HT-29 (cell line): ENCODE measurements around the gene TMEM232. TPM values are rescaled to one million over a fixed set of nuclear protein-coding genes. Genes with fewer than 3 reads are reported as not detected.
"Not testable (repeated sequence)": the region's sequence is repeated elsewhere in the genome, so short reads cannot be mapped to it uniquely, and the experiment has no call there.

Experiments
- DNase-seq: peaks from one replicate; pipeline ENCODE4 v3.0.0-alpha.2; 2015; ENCODE audit warnings: low spot score
- total RNA-seq: library from RNA; depleted of rRNA; stranded (reverse); fragments of >200 nt; shearing (Covaris generic); gene quantifications from 2 replicates; pipeline ENCODE4 v1.2.3, GENCODE V29; 2014

TMEM232 gene
- total RNA-seq, 1 experiment from 2014 or later: 0.94 TPM

DNA sequence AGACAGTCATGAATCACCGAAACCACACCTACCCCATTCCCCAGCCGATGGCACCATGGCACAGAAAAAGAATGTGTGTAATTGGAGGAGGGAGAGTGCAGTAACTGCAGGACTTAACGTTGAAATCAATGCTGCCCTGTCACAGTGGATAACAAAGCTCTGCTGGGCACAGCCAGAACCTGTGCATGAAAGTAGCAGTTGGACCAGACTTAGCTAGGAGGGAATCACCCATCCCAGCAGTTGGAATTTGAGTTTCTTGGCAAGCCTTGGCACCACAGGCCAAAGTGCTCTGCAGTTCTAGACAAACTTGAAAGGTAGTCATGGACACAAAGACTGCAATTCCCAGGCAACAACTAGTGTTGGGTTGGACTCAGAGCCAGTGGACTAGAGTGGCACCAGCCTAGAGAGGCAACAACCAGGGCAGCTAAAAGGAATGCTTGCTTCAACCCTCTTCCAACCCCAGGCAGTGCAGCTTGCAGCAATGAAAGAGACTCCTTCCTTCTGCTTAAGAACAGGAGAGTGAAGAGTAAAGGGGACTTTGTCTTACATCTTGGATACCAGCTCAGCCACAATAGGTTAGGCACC lies 19.1 kb downstream of the TMEM232 start:
- no peak for DNase-seq

DNA sequence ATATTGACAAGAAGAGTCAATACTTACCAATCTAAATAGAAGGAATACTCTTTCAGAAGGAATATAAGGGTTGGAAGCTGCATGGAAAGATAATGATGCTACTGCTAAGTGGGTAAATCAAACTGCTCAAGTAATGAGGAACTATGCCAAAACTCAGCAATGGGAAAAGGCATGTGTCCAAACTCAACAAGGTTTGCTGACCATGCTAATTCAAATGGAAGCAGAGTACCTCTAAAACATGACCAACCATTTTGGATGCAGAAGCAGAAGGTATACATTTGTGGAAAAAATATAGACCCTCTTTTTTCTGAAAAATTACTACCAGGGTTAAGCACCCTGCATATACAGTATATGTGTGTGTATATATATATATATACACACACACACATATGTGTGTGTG lies 21.1 kb downstream of the TMEM232 start:
- no peak for DNase-seq

DNA sequence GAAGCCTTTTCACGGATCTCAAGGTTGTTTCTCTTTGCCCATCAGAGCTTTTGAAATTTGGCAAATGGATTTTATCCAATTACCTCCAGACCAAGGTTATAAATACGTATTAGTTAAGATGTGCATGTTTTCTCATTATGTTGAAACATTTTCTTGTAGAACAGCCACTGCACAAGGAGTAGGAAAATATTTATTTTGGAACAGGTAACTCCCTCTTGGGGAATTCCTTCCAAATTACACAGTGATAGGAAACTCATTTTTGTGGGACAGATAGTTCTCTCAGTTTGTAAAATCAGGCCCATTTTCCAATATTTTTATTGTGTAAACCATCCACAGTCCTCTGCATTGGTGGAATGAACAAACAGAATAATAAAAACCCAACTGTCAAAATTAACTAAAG lies 23.0 kb downstream of the TMEM232 start:
- DNase-seq: no peak

DNA sequence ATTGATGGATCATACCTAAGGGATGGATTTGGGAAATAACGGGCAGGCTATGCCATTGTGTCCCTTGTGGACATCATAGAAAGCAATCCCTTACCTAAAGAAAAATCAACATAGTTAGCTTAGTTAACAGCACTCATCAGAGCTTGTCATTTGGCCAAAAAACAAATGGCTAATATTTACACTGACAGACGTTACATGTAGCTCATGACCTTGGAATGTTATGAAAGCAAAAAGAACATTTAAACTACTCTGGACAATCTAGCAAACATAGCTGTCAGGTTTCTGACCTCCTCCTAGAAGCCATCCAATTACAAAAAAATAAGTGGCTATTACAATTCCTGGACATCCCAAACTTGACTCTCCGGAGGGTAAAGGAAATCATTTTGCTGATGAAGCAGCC lies 23.8 kb downstream of the TMEM232 start:
- DNase-seq: no peak

DNA sequence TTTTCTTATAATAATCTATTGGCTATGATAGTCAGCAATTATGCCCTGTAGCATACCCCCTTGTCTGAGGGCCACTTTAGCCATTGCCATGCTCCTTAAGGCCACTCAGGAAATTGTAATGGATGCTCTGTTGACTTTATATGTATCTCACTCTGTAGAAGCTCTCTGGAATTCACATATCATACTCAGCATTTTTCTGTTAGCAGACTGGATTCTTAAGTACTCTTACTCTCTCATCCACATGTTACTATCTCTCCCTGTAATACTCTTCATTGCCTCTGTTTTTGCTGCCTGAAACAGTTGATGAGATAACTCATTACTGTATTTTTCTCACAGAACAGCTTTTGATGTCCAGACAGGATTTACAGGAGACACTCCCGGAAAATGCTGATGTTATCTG lies 24.2 kb downstream of the TMEM232 start:
- no peak for DNase-seq

DNA sequence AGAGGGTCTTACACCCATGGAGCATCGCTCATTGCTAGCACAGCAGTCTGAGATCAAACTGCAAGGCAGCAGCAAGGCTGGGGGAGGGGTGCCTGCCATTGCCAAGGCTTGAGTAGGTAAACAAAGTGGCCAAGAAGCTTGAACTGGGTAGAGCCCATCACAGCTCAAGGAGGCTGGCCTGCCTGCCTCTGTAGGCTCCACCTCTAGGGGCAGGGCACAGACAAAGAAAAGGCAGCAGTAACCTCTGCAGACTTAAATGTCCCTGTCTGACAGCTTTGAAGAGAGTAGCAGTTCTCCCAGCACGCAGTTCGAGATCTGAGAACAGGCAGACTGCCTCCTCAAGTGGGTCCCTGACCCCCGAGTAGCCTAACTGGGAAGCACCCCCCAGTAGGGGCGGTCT lies 33.8 kb downstream of the TMEM232 start:
- DNase-seq: not testable (repeated sequence)

DNA sequence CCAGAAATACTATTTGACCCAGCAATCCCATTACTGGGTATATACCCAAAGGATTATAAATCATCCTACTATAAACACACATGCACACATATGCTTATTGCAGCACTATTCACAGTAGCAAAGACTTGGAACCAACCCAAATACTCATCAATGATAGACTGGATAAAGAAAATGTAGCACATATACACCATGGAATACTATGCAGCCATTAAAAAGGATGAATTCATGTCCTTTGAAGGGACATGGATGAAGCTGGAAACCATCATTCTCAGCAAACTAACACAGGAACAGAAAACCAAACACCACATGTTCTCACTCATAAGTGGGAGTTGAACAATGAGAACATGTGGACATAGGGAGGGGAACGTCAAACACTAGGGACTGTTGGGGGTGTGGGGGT lies 35.9 kb downstream of the TMEM232 start:
- not testable (repeated sequence) for DNase-seq

DNA sequence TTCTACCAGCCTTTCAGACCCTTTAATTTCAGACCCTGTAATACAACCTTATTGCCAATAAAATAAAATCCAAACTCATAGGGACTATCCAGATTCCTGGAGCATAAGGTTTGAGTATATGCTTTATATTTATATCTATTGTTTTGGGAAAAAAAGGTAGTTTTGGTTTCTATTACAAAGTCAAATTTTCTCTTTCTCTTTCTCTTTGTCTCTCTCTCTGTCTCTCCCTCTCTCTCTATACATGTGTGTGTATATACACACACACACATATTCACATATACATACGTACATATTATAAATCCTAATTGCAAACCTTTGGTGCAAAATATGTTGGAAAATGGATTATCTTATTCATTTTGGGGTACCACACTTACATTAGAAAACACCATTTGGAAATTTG lies 39.0 kb downstream of the TMEM232 start:
- DNase-seq: no peak

DNA sequence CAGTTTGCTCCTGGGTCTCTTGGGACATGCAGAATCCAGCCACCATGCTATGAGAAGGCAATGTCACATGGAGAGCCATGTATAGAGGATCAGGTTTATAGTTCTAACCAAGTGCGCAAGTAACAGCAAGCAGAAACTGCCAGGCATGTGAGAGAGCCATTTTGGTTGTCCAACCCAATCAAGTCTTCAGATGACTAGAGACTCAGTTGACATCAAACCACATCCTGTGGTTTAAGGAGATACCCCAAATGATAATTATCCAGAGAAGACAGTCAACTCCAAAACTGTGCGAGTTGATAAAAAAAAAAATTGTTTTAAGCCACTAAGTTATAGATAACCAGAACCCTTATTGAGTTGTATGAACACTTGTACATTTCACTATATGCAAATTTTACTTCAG lies 40.2 kb downstream of the TMEM232 start:
- no peak for DNase-seq

DNA sequence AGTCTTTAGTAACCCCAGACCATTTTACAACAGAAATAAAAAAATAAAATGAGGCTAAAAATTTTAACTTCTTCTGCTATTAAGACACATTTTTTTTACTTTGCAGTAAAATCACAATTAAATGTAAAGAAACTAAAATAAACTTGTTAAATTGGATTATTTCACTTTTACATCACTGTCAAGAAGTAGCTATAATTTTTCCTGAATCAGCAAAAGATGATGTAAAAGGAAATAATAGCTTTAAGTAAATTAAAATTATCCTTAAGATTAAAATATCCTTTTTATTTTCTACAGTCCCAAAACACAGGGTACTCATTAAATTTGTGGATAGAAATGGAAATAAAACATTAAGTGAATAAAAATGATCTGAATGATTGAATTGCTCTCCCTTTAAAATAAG lies 44.5 kb downstream of the TMEM232 start:
- no peak for DNase-seq

DNA sequence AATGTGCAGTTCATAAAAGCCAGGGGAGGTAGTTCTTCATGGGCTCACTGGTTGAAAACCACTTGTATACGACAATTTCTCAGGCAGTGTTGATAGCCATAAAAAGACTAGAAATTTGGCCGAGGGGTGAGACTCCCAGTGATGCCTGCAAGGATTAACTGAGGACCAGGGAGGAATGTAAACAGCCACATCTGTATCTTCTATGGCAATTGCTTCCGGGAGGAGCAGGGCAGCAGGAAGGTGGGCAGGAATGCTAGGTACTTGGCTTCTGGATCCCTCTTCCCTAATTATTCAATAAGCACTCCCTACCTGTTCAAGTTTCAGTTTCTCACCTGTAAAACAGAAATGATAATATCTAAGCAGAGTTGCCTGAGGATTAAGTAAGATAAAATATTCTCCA lies 45.4 kb downstream of the TMEM232 start:
- DNase-seq: no peak

DNA sequence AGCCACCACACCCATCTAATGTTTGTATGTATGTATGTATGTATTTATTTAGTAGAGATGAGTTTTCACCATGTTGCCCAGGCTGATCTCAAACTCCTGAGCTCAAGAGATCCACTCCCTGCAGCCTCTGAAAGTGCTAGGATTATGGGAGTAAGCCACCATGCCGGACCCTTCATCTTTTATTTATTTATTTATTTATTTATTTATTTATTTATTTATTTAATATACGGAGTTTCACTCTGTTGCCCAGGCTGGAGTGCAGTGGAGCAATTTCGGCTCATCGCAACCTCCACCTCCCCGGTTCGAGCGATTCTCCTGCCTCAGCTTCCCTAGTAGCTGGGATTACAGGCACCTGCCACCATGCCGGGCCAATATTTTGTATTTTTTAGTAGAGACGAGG lies 49.9 kb downstream of the TMEM232 start:
- DNase-seq: not testable (repeated sequence)

DNA sequence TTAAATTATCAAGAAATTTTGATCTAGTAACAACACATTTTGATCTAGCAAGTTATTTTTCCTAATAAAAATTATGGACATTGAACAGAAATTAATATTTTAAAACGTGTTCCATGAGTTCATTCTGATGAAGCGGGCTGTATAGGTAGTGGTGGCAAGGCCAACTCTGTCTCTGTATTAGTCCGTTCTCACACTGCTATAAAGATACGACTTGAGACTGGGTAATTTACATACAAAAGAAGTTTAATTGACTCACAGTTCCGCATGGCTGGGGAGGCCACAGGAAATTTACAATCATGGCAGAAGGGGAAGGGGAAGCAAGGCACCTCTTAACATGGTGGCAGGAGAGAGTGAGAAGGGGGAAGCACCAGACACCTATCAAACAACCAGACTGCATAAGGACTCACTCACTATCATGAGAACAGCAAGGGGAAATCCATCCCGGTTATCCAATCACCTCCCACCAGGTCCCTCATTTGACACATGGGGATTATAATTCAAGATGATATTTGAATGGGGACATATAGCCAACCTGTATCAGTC lies 61.2 kb downstream of the TMEM232 start:
- no peak for DNase-seq

DNA sequence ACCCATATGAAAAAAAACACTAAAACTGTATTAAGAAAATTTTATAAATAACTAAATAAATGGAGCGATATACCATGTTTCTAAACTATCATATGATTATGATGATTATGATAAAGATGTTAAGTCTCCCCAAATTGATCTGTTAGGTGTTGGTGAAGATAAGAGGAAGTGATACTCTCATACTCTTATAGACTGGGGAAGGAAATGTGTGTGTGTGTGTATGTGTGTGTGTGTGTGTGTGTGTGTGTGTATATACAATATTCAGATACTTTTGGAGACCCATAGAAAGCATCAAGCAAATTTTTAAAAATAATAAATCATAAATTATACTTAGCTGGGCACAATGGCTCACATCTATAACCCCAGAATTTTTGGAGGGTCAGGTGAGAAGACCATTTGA lies 62.9 kb downstream of the TMEM232 start:
- no peak for DNase-seq

DNA sequence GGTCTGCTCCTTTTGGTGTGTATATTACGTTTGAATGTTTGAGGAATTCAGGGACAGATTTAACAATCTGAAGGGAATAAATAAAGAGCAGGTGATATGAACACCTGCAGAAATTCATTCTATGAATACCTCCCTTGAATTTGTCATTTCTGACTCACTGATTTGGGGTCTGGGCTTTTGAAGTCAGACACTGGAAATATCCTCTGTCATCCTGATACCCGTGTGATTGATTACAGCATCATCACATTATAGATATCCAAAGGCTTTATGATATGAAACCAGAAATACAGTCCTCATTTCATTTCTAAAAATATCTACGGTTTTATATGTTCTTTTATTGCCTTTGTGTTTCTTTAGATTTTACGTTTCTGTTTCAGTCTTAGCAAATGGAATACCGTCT lies 68.5 kb downstream of the TMEM232 start:
- DNase-seq: no peak

DNA sequence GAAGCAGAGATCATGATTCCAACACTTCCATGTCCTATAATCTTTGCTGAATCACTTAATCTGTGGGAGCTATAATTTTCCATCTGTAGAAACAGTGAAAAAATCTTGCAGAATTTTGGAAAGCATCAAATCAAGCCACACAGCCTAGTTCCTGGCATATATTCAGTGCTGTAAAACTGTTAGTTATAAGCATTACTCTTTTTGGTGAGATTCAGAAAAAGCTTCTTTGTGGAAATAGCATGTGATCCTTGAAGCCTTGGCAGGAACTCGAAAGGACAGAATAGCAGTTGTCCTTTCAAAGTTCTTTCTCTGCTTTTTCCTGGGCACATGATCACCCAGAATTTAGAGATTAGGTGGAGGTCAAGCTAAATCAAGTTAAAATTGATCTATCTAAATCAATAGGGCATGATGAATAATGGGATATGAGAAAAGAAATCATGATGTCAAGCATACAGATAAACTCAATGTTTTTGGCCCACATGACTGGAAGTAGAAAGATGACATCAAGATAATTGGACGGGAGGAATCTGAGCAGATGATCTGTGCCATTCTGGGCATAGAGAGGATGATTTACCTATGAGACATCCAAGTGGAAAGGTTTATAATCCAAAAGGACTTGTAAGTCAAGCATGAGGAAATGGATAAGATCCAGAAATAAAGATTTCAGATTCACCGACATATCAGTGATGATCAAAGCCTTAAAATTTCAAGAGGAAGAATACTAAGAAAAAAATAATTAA lies 73.1 kb downstream of the TMEM232 start:
- no peak for DNase-seq

DNA sequence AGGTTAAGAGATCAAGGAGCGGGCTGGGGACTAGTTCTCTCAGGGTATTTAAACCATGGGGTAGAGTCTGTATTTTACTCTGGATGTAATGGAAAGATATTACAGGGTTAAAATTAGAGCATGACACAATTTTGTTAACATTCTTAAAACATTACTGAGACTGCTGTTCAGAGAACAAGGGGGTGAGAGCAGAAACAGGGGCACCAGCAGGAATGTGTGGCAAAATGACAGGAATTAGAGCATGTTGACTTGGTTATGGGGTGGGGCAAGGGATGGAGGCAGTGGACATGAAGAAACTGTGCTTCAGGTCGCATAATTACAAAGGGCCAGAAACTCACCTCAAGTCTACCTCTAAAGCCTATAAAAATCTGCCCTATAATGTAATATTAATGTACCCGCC lies 75.0 kb downstream of the TMEM232 start:
- DNase-seq: no peak

DNA sequence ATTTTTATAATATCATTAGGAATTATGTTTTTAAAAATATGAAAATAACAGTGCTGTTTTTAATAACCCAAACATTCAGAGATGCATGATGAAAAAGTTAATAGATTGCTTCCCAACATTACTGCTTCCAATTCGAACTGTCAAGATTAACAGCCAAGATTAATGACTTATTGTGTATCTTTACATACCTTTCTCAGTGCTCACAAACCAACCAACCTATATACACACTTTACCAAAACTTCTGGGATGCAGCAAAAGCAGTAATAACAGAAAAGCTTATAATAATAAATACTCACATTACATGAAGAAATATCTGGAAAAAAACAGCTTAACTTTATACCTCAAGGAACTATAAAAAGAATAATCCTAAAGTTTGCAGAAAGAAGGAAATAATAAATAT lies 82.1 kb downstream of the TMEM232 start:
- no peak for DNase-seq

DNA sequence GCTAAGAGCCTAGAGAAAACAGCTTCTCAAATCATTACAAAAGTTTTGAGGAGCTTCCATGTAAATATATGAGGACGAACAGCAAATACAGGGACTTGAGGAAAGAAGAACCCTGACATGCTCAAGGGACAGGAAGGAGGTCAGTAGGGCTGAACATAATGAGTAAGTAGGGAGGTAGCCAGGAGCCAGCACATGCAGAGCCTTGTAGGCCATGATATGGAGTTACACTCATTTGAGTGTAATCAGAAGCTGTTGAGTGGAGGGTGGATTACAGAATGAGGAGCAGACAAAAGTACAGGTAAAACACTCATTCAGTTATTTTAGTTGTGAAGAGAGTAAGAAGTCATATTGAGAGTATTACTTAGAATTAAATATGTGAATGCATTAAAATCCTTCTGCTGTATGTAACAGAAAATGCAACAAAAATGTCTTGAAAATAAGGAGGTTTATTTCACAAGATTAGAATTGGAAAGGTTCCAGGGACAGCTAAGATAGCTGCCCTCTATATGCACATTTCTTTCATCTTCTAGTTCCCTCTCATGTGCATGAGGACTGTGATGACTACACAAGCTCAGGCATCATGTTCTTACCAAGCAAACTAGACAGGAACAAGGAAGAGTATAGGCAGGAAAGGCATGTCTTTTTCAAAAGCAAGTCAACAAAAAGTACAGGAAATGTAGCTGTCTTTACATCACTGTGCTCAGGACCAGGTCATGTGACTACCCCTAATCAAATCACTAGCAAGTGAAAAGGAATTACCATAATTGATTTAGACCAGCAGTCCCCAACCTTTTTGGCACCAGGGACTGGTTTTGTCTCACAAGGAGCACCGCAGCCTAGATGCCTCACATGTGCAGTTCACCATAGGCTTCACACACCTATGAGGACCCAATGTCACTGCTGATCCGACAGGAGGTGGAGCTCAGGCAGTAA lies 87.2 kb downstream of the TMEM232 start:
- DNase-seq: no peak

DNA sequence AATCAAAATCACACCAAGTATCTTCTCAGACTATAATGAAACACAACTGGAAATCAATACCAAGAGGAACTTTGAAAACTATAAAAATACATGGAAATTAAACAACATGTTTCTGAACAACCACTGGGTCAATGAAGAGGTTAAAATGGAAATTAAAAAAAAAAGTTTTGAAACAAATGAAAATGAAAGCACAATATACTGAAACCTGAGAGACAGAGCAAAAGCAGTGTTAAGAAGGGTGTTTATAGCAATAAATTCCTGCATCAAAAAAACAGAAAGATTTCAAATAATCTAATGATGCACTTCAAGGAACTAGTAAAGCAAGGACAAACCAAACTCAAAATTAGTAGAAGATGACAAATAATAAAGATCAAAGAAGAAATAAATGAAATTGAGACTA lies 92.0 kb downstream of the TMEM232 start:
- DNase-seq: no peak

DNA sequence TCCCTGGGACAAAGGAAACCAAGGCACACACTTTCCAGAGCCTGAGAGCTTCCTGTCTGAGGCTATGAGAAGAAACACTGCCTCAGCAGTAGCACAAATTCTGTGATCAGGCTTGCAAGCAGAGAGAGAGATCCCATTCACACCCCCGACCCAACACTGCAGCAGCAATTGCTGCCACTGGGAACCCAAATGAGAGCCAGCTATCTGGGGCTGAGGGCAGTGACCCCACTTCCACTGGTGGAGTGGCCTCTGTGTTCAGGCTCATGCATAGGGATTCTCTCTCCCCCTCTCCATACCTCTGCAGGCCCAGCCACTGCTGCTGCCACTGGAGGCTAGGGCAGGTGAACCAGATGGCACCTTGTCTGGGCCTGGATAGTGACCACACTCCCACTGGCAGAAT lies 95.2 kb downstream of the TMEM232 start:
- DNase-seq: no peak

DNA sequence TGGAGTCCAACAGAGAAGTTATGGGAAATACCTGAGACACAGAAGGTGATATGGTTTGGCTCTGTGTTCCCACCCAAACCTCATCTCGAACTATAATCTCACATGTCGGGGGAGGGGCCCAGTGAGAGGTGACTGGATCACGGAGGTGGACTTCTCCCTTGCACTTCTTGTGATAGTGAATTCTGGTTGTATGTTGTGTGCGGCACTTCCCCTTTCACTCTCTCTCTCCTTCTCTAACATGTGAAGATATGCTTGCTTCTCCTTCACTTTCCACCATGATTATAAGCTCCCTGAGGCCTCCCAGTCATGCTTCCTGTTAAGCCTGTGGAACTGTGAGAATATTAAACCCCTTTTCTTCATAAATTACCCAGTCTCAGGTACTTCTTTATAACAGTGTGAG lies 96.1 kb downstream of the TMEM232 start:
- DNase-seq: no peak
